Activated T-cell treated with anti-CD3 and anti-CD28 coated beads, Interleukin-2, amount 50 U/mL, for 24 hours (primary cell): ENCODE measurements around the gene C11orf21.

ENCODE experiments used
- DNase-seq: peaks from one replicate; pipeline ENCODE4 v3.0.0-alpha.2; 2020
- H3K27ac Mint-ChIP-seq: 2 replicates; pipeline ENCODE4 v1.8.0; 2020; ENCODE audit warnings: mild to moderate bottlenecking, mixed read lengths
- H3K27me3 Mint-ChIP-seq: 2 replicates; pipeline ENCODE4 v1.8.0; 2020; ENCODE audit warnings: mixed read lengths
- H3K36me3 Mint-ChIP-seq: 2 replicates; pipeline ENCODE4 v1.8.0; 2020; ENCODE audit warnings: low read depth, mixed read lengths
- H3K4me1 Mint-ChIP-seq: 2 replicates; pipeline ENCODE4 v1.8.0; 2020; ENCODE audit warnings: low read depth, mixed read lengths
- H3K4me3 Mint-ChIP-seq: 2 replicates; pipeline ENCODE4 v1.8.0; 2020; ENCODE audit warnings: mild to moderate bottlenecking, moderate library complexity, mixed read lengths
- H3K9me3 Mint-ChIP-seq: 2 replicates; pipeline ENCODE4 v1.8.0; 2020; ENCODE audit warnings: mixed read lengths

Gene C11orf21

GRCh38 chr11:2315395-2316168 lies 13.9 kb upstream of the C11orf21 start:
- Mint-ChIP-seq H3K27ac (no peak overlapping the region), H3K4me3 (no peak overlapping the region), H3K27me3 (no peaks in the 10 kb centered on the region), H3K36me3 (no peaks in the 10 kb centered on the region), H3K4me1 (peaks cover 4% of the 10 kb centered on the region), H3K9me3 (no peaks in the 10 kb centered on the region)
- DNase-seq = no peak

GRCh38 chr11:2314525-2315394 lies 13.0 kb upstream of the C11orf21 start:
- H3K4me1 Mint-ChIP-seq = peaks cover 4% of the 10 kb centered on the region
- H3K27ac Mint-ChIP-seq = no peak overlapping the region
- no peaks in the 10 kb centered on the region for H3K36me3 Mint-ChIP-seq
- H3K9me3 Mint-ChIP-seq = no peaks in the 10 kb centered on the region
- H3K27me3 Mint-ChIP-seq = no peaks in the 10 kb centered on the region
- H3K4me3 Mint-ChIP-seq = no peak overlapping the region
- no peak for DNase-seq

- no peak for DNase-seq
- Mint-ChIP-seq H3K36me3 (no peaks in the 10 kb centered on the region), H3K27ac (no peak overlapping the region), H3K9me3 (no peaks in the 10 kb centered on the region), H3K4me3 (no peak overlapping the region), H3K27me3 (no peaks in the 10 kb centered on the region), H3K4me1 (peaks cover 4% of the 10 kb centered on the region)
These were observed 12.4 kb upstream of the C11orf21 start for GRCh38 chr11:2314136-2314524.

GRCh38 chr11:2313051-2313951 lies 11.6 kb upstream of the C11orf21 start:
- no peak overlapping the region for H3K4me3 Mint-ChIP-seq
- H3K27ac Mint-ChIP-seq = no peak overlapping the region
- H3K9me3 Mint-ChIP-seq = no peaks in the 10 kb centered on the region
- peaks cover 4% of the 10 kb centered on the region for H3K4me1 Mint-ChIP-seq
- DNase-seq = no peak
- no peaks in the 10 kb centered on the region for H3K36me3 Mint-ChIP-seq
- H3K27me3 Mint-ChIP-seq = no peaks in the 10 kb centered on the region

- H3K4me1 Mint-ChIP-seq = peaks cover 7% of the 10 kb centered on the region
- DNase-seq = no peak
- H3K27me3 Mint-ChIP-seq = no peaks in the 10 kb centered on the region
- no peak overlapping the region for H3K27ac Mint-ChIP-seq
- no peak overlapping the region for H3K4me3 Mint-ChIP-seq
- H3K9me3 Mint-ChIP-seq = no peaks in the 10 kb centered on the region
- H3K36me3 Mint-ChIP-seq = no peaks in the 10 kb centered on the region
These were observed 10.7 kb upstream of the C11orf21 start for GRCh38 chr11:2312232-2313042.

- Mint-ChIP-seq H3K4me3 (no peak overlapping the region), H3K27ac (no peak overlapping the region), H3K27me3 (no peaks in the 10 kb centered on the region), H3K9me3 (no peaks in the 10 kb centered on the region), H3K4me1 (peaks cover 12% of the 10 kb centered on the region), H3K36me3 (no peaks in the 10 kb centered on the region)
- no peak for DNase-seq
These were observed 9.8 kb upstream of the C11orf21 start for GRCh38 chr11:2311353-2312133.

- no peak overlapping the region for H3K27ac Mint-ChIP-seq
- no peak for DNase-seq
- no peak overlapping the region for H3K4me3 Mint-ChIP-seq
- H3K4me1 Mint-ChIP-seq = peaks cover 19% of the 10 kb centered on the region
- H3K27me3 Mint-ChIP-seq = no peaks in the 10 kb centered on the region
- H3K9me3 Mint-ChIP-seq = no peaks in the 10 kb centered on the region
- no peaks in the 10 kb centered on the region for H3K36me3 Mint-ChIP-seq
These were observed 9.2 kb upstream of the C11orf21 start for GRCh38 chr11:2310786-2311352.

GRCh38 chr11:2310073-2310785 lies 8.5 kb upstream of the C11orf21 start:
- Mint-ChIP-seq H3K9me3 (no peaks in the 10 kb centered on the region), H3K4me3 (no peak overlapping the region), H3K4me1 (peaks cover 25% of the 10 kb centered on the region), H3K27me3 (no peaks in the 10 kb centered on the region), H3K36me3 (no peaks in the 10 kb centered on the region), H3K27ac (no peak overlapping the region)
- no peak for DNase-seq

- Mint-ChIP-seq H3K36me3 (no peaks in the 10 kb centered on the region), H3K4me3 (no peak overlapping the region), H3K27ac (no peak overlapping the region), H3K4me1 (peaks cover 32% of the 10 kb centered on the region), H3K9me3 (no peaks in the 10 kb centered on the region), H3K27me3 (no peaks in the 10 kb centered on the region)
- no peak for DNase-seq
These were observed 7.7 kb upstream of the C11orf21 start for GRCh38 chr11:2309251-2310072.

GRCh38 chr11:2308713-2309112 lies 7.0 kb upstream of the C11orf21 start:
- H3K4me3 Mint-ChIP-seq = no peak overlapping the region
- H3K9me3 Mint-ChIP-seq = no peaks in the 10 kb centered on the region
- H3K27ac Mint-ChIP-seq = no peak overlapping the region
- peaks cover 39% of the 10 kb centered on the region for H3K4me1 Mint-ChIP-seq
- DNase-seq = no peak
- no peaks in the 10 kb centered on the region for H3K36me3 Mint-ChIP-seq
- H3K27me3 Mint-ChIP-seq = no peaks in the 10 kb centered on the region

GRCh38 chr11:2307501-2308331 lies 6.0 kb upstream of the C11orf21 start:
- H3K4me1 Mint-ChIP-seq = peaks cover 48% of the 10 kb centered on the region
- no peaks in the 10 kb centered on the region for H3K27me3 Mint-ChIP-seq
- H3K36me3 Mint-ChIP-seq = no peaks in the 10 kb centered on the region
- H3K27ac Mint-ChIP-seq = peak overlapping the region; percentile 76
- H3K9me3 Mint-ChIP-seq = no peaks in the 10 kb centered on the region
- H3K4me3 Mint-ChIP-seq = no peak overlapping the region
- DNase-seq = no peak
